HUES64 (cell line): ENCODE measurements around the gene GSN.

Source experiments
- H3K27ac ChIP-seq: 2 replicates; pipeline ENCODE4 v1.7.0; 2013; ENCODE audit warnings: low read depth, low read length, inconsistent platforms
- H3K27me3 ChIP-seq: 2 replicates; pipeline ENCODE4 v1.6.1; 2013; ENCODE audit warnings: mild to moderate bottlenecking, low read length; ENCODE audit not compliant: insufficient read depth
- H3K36me3 ChIP-seq: 2 replicates; pipeline ENCODE4 v1.6.1; 2013; ENCODE audit warnings: mild to moderate bottlenecking, low read length; ENCODE audit not compliant: insufficient read depth
- H3K4me1 ChIP-seq: 2 replicates; pipeline ENCODE4 v1.6.1; 2013; ENCODE audit warnings: mild to moderate bottlenecking, low read length, moderate library complexity; ENCODE audit not compliant: insufficient read depth
- H3K4me3 ChIP-seq: 2 replicates; pipeline ENCODE4 v1.5.1; 2013; ENCODE audit warnings: mild to moderate bottlenecking, low read length, moderate library complexity
- H3K9ac ChIP-seq: 2 replicates; pipeline ENCODE4 v1.6.1; 2013; ENCODE audit warnings: mild to moderate bottlenecking, low read depth, low read length
- H3K9me3 ChIP-seq: 2 replicates; pipeline ENCODE4 v1.6.1; 2013; ENCODE audit warnings: low read depth, low read length; ENCODE audit not compliant: insufficient read depth
- WGBS: fragments of 150-250, 120-280 bp; methylation state at CpG from one replicate; pipeline ENCODE4 v1.1.7; 2013; ENCODE audit warnings: missing lambda C conversion rate; 5-methylcytosine and 5-hydroxymethylcytosine counted together

GSN gene

DNA sequence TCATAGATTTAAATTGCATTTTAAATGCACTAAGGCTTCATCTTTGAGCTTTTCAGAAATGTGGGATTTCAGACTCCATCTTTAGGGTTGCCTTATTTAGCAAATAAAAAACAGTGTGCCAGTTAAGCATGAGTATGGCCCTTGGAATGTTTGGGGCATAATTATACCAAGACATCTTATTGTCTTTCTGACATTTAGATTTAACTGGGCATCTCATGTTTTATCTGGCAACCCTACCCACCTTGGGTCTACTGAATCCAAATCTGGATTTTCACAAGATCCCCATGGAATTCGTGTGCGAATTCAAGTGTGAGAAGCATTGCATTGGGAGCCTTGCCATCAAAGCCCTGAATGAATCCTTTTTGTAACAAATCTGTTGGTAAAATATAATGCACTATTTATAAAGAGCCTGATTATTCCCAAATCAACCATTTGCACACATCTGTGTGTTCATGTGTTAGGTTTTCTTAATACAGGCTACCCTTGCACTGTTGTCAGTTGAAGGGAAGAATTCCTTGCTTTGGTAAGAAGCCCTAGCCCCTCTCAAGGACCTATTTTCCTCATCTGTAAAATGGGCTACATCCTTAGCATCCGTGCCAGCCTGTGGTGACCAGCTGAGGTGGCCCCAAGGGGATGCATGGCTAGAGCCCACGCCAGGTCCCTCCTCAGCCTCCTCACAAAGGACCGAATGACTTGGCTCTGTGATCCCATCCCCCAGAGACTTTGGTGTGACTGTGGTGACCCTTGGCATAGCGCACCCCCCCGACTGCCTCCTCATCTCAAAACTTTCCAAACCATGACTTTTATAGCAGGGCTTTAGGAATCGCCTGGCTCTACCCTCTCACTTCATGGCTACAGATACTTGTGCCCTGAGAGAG is 8.1 kb downstream of the GSN start:
- 90% methylated on average over 8 of the region's 8 CpGs for WGBS
- Histone ChIP-seq H3K27ac (no peak overlapping the region), H3K36me3 (no peaks in the 10 kb centered on the region), H3K4me1 (peaks cover 18% of the 10 kb centered on the region), H3K9me3 (no peaks in the 10 kb centered on the region), H3K27me3 (peaks cover 35% of the 10 kb centered on the region), H3K4me3 (no peak overlapping the region), H3K9ac (no peak overlapping the region)

DNA sequence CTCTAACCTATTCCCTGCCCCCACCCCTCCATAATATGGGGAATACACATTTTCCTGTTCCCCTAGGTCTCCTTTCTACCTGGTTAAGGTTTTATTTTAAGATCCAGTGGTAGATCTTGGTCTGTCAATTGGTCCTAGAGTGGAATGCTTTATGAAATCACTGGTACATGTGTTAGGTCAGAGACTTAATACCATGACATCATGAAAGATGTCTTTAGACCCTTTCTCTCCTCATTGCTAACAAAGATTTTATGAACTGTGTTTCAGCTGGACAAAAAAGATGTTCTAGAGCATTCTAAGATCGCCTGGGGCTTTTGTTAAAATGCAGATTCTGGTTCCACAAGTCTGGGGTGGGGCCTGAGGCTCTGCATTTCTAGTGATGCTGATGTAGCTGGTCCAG is 9.1 kb downstream of the GSN start:
- no peak overlapping the region for H3K9ac ChIP-seq
- H3K4me3 ChIP-seq, result no peak overlapping the region
- no peak overlapping the region for H3K27ac ChIP-seq
- peaks cover 40% of the 10 kb centered on the region for H3K27me3 ChIP-seq
- H3K36me3 ChIP-seq, result no peaks in the 10 kb centered on the region
- WGBS, result 83% methylated on average over 1 of the region's 1 CpG
- peaks cover 17% of the 10 kb centered on the region for H3K4me1 ChIP-seq
- no peaks in the 10 kb centered on the region for H3K9me3 ChIP-seq

DNA sequence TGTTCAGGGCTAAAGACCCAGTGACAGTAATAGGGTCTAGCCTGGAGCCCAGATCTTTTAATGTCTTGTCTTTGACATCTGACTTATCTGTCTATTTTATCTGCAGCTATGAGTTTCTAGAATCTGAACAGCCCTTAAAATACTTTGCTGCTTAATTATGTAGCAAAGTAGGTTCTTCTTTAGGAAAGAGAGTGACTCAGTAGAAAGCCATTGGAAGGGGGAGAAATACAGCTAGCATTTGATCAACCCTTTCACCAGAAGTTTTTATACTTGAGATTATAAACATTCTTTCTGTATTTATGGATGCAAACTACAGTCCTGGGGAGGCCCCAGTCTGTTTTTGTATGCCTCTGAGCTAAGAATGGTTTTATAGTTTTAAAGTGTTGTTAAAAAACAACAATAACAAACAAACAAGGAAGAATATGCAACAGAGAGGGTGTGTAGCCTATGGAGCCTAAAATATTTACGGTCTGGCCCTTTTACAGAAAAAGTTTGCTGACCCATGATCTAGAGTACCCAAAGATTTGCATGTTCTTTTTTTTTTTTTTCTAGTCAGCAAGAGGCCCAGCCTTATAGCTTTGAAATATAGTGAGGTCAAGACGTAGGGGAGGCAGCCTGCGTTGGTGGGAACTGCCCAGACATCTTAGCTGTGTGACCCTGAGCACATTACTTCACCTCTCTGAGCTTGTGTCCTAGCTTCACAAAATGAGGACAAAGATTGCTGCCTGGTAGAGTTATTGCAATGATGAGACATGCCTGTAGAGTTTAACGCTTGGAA is 9.7 kb downstream of the GSN start:
- H3K4me1 ChIP-seq, result peaks cover 17% of the 10 kb centered on the region
- no peak overlapping the region for H3K9ac ChIP-seq
- 88% methylated on average over 4 of the region's 4 CpGs for WGBS
- H3K27me3 ChIP-seq, result peaks cover 47% of the 10 kb centered on the region
- H3K9me3 ChIP-seq, result no peaks in the 10 kb centered on the region
- H3K4me3 ChIP-seq, result no peak overlapping the region
- H3K36me3 ChIP-seq, result no peaks in the 10 kb centered on the region
- H3K27ac ChIP-seq, result no peak overlapping the region

DNA sequence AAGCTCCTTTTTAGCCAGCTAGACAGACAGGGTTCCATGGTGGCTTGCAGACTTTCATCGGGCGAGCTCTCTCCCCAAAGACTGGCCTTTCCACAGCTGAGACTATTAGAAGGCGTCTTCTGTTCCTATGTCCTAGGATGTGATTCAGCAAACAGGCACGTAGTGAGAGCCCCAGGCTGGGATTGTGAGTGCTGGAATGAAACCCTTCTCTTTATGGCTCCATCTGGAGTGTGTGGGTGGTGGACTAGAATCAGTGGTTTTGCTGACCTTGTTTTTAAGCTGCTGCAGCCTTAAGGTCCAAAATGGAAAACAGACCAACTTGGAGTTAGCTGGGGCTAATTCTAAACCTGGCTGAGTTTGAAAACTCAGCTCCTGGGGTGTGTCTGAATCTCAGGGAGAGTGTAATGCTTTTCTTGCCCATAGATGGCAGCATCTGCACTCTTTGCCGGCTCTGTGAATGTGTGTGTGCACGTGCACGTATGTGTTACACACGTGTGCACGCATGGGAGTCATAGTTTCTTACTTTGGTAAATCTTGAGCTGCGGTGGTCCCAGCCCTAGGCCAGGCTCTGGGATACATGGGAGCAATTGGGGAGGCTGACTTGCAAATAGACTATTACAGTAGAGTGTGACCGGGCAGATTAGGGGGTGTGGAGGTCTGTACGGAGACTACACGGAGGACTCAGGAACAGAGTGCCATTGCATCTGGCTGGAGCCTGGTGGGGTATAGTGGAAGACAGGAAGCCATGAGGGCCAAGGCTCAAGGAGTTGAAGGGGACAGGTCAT is 10.7 kb downstream of the GSN start:
- no peaks in the 10 kb centered on the region for H3K36me3 ChIP-seq
- WGBS, result 47% methylated on average over 13 of the region's 13 CpGs
- H3K4me1 ChIP-seq, result peaks cover 17% of the 10 kb centered on the region
- H3K27me3 ChIP-seq, result peaks cover 54% of the 10 kb centered on the region
- H3K9ac ChIP-seq, result no peak overlapping the region
- no peak overlapping the region for H3K27ac ChIP-seq
- H3K9me3 ChIP-seq, result no peaks in the 10 kb centered on the region
- H3K4me3 ChIP-seq, result no peak overlapping the region

DNA sequence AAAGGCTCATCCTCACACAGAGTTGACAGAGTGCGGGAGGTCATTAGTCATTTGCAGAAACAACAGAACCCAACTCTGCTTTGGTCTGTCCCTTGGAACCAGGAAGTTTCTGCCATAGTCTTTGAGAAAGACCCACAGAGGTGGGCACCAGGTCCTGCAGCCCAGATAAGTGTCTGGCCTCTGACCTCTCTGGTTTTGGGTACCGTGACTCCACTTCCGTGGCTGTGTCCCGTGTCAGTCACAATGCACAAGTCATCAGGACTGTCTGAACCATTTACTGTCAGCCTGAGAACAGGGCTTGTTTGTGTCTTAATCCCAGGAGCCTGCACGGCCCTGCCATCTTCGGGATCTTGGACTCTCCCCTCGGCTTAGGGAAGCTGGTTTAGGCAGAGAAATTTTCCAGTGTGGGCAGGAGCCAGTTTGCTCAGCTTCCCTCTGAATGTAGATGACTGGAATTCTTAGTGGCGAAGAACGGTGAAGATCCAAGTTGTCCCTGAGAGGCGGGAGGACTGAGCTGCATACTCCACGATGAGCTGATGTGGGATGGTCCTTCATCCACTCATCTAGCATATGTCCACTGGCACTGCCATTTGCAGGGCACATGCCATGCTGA is 11.9 kb downstream of the GSN start:
- Histone ChIP-seq H3K36me3 (no peaks in the 10 kb centered on the region), H3K27me3 (peaks cover 64% of the 10 kb centered on the region), H3K9me3 (no peaks in the 10 kb centered on the region), H3K4me3 (no peak overlapping the region), H3K9ac (no peak overlapping the region), H3K4me1 (peaks cover 17% of the 10 kb centered on the region), H3K27ac (no peak overlapping the region)
- 95% methylated on average over 11 of the region's 11 CpGs for WGBS

DNA sequence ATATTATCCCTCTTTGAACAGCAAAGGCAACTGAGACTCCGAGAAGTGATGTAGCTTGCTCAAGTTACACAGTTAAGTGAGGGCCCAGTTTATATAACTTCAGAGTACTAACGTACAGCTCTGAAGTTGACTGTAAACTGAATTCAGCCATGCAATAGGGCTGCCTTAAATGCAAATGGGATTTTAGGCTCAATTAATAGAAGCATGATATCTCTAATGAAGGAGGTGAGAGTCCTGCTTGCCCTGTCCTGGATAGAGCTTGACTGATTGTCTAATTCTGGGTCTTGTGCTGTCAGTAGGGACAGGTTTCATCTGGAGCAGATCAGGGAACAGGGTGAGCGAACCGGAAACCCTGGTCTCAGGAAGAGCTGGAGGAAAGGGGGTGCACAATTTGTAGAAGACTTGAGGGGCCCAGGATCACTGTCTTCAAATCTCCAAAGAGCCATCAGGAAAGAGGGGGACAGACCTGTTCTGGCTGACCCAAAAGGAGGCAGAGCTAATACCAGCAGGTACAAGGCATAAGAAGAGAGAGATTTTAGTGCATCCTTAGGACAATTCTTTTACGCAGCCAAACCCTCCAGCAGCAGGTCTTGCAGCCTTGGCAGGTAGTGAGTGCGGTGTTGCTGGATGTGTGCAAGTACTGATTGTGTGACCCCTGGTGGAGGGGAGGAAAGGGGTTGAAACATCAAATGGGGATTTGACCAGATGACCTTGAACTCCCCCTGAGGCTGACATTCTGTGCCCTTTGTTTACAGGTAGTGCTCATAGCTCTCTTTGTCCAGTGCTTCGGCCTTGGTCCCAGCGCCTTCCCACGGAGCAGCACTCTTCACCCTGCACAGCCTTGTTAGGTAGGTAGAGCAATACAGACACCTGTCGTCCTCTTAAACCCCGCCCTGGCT is 13.0 kb downstream of the GSN start:
- Histone ChIP-seq H3K27ac (no peak overlapping the region), H3K4me1 (peaks cover 23% of the 10 kb centered on the region), H3K27me3 (peaks cover 70% of the 10 kb centered on the region), H3K36me3 (no peaks in the 10 kb centered on the region), H3K4me3 (no peak overlapping the region), H3K9ac (no peak overlapping the region), H3K9me3 (no peaks in the 10 kb centered on the region)
- 90% methylated on average over 11 of the region's 11 CpGs for WGBS

DNA sequence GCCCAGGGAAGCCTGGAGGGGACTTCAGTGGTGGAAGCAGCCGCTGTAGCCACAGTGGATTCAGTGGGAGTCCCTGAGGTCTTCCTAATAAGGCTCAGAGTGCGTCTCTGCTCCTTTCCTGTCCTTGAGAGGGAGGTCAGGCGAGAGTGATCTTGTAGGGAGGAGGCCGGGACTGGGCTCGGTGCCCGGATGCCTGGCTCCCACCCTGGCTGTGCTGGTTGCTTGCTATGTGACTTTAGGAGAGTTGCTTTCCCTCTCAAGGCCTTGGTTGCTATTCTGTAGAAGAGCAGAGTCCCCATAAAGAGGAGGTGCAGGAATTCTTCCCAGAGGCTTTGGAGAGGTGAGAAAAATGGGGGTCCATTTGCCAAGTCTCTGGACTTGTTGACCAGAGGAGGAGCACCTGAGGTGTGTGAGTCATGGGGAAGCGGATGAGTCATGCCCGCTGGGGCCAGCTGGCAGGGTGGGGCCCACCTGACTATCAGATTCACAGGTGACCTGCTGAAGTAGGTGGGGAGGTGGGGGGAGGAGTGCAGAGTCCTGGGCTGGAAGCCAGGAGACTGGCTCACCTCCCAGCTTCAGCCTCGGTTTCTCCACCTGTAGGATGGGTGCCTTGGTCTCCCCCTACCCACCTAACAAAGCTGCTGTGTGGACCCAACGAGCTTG is 13.8 kb downstream of the GSN start:
- Histone ChIP-seq H3K4me3 (no peak overlapping the region), H3K27me3 (peaks cover 77% of the 10 kb centered on the region), H3K27ac (no peak overlapping the region)

DNA sequence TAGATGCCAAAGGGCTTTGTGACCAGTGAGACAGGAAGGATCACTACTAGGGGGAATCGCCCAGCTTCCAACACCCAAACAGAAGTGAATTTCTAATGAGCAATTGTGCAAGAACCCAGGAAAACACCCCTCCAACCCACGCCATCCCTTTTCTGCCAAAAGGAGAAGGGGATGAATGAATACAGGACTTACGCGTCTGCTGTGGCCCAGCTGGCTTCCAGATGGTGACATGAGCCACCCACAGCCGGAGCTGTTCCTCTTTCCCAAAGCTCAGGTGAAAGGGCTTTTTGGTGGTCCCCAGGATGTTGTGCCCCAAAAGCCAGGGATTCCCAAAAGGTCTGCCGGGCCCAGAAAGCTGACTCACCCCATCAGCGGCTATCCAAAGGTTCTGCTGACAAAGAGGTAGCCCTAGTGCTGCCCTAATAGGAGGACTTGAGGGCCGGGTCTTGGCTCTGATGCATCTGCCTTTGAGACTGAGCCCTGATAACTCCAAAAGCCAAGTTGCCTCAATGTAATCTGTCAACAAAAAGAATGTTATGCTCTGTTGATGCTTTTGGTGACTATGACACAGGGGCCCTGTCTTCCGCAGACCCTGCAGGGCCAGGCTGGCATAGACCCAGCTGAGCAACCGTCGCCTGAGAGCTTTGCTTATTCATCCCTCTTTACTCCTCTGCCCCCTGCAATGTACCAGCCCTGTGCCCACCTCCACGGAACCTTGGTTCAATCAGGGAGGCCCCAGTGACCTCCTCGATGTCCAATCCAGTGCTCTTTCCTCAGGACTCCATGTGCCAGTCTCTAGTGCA is 14.5 kb downstream of the GSN start:
- no peak overlapping the region for H3K9ac ChIP-seq
- 85% methylated on average over 13 of the region's 13 CpGs for WGBS
- peaks cover 77% of the 10 kb centered on the region for H3K27me3 ChIP-seq
- no peak overlapping the region for H3K4me3 ChIP-seq
- H3K27ac ChIP-seq, result no peak overlapping the region
- peaks cover 33% of the 10 kb centered on the region for H3K4me1 ChIP-seq
- no peaks in the 10 kb centered on the region for H3K36me3 ChIP-seq
- no peaks in the 10 kb centered on the region for H3K9me3 ChIP-seq

More for the DNA sequence above, 13.8 kb downstream of the GSN start:
- 85% methylated on average over 10 of the region's 10 CpGs for WGBS
- Histone ChIP-seq H3K36me3 (no peaks in the 10 kb centered on the region), H3K9me3 (no peaks in the 10 kb centered on the region), H3K9ac (no peak overlapping the region), H3K4me1 (peaks cover 29% of the 10 kb centered on the region)

DNA sequence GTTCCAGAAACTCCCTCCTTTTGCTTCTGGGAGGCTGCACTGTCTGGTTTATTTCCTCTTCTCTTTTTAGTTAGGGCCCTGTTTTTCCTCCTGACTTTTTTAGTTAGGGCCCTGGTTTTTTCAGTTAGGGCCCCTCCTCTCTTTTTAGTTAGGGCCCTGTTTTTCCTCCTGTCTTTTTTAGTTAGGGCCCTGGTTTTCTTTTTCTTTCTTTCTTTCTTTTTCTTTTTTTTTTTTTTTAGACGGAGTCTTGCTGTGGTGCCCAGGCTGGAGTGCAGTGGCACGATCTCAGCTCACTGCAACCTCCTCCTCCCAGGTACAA is 15.1 kb downstream of the GSN start:
- WGBS, result 94% methylated on average over 2 of the region's 2 CpGs
- no peak overlapping the region for H3K4me3 ChIP-seq
- H3K9ac ChIP-seq, result no peak overlapping the region
- no peak overlapping the region for H3K27ac ChIP-seq
- H3K27me3 ChIP-seq, result peaks cover 82% of the 10 kb centered on the region
- H3K4me1 ChIP-seq, result peaks cover 33% of the 10 kb centered on the region
- no peaks in the 10 kb centered on the region for H3K9me3 ChIP-seq
- no peaks in the 10 kb centered on the region for H3K36me3 ChIP-seq
